PFSK-1 (cell line): Measurements from ENCODE around the gene PIKFYVE.

Experiments
- FOXP2 ChIP-seq: optimal IDR thresholded peaks from 2 replicates; pipeline ENCODE3; 2011; ENCODE audit warnings: borderline replicate concordance, control low read depth, inconsistent platforms; ENCODE audit not compliant: insufficient read depth; ENCODE audit errors: extremely low read length, extremely low read depth
- POLR2AphosphoS5 ChIP-seq: IDR thresholded peaks from 2 replicates; pipeline ENCODE4 v1.6.1; 2012; ENCODE audit warnings: low read depth, mild to moderate bottlenecking, control low read depth, low read length, moderate library complexity
- SIN3A ChIP-seq: IDR thresholded peaks from 2 replicates; pipeline ENCODE4 v1.6.1; 2012; ENCODE audit warnings: mild to moderate bottlenecking, low read length, moderate library complexity, borderline replicate concordance; ENCODE audit not compliant: insufficient read depth
- TAF1 ChIP-seq: IDR thresholded peaks from 2 replicates; pipeline ENCODE4 v1.6.1; 2012; ENCODE audit warnings: low read length, control low read depth, borderline replicate concordance; ENCODE audit not compliant: insufficient read depth
- TF ChIP-seq, protein P1 (sequence below), 2 experiments: IDR thresholded peaks; 2 replicates each; pipeline versions ENCODE4 v1.6.1 to v1.8.0; 2011 to 2012; ENCODE audit warnings: low read depth in 2 of 2, low read length in 2 of 2, control low read depth in 1 of 2, inconsistent platforms in 1 of 2, mild to moderate bottlenecking in 1 of 2, moderate library complexity in 1 of 2; ENCODE audit not compliant: insufficient read depth in 1 of 2

GRCh38 chr2:208315081-208315788 lies 49.2 kb downstream of the PIKFYVE start:
- no peak for TF ChIP-seq POLR2AphosphoS5
- no peak for TF ChIP-seq TAF1
- no peak for TF ChIP-seq SIN3A
- TF ChIP-seq, protein P1, sequence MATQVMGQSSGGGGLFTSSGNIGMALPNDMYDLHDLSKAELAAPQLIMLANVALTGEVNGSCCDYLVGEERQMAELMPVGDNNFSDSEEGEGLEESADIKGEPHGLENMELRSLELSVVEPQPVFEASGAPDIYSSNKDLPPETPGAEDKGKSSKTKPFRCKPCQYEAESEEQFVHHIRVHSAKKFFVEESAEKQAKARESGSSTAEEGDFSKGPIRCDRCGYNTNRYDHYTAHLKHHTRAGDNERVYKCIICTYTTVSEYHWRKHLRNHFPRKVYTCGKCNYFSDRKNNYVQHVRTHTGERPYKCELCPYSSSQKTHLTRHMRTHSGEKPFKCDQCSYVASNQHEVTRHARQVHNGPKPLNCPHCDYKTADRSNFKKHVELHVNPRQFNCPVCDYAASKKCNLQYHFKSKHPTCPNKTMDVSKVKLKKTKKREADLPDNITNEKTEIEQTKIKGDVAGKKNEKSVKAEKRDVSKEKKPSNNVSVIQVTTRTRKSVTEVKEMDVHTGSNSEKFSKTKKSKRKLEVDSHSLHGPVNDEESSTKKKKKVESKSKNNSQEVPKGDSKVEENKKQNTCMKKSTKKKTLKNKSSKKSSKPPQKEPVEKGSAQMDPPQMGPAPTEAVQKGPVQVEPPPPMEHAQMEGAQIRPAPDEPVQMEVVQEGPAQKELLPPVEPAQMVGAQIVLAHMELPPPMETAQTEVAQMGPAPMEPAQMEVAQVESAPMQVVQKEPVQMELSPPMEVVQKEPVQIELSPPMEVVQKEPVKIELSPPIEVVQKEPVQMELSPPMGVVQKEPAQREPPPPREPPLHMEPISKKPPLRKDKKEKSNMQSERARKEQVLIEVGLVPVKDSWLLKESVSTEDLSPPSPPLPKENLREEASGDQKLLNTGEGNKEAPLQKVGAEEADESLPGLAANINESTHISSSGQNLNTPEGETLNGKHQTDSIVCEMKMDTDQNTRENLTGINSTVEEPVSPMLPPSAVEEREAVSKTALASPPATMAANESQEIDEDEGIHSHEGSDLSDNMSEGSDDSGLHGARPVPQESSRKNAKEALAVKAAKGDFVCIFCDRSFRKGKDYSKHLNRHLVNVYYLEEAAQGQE (IDR thresholded peaks at IDR 0.05; ENCODE audit: insufficient read depth in 1 of 2, low read depth in 2 of 2, low read length in 2 of 2) = no peak
- no peak for TF ChIP-seq FOXP2
